NCI-H2081 (cell line): ENCODE measurements around the gene RBBP8NL.

Experiments used
- DNase-seq, 2 experiments: peaks; one replicate each; lab custom pipeline; 2025; lab: John Stamatoyannopoulos, UW

The RBBP8NL gene

GRCh38 chr20:62427172-62428001 lies at the start of gene RBBP8NL:
Gene RBBP8NL, minus strand, starts transcription at chr20:62427539. Its CDS starts 7,892 bp downstream, at chr20:62419647.
- no peak for DNase-seq

GRCh38 chr20:62476056-62476838 lies 48.9 kb upstream of the RBBP8NL start:
- DNase-seq = no peak

- no peak for DNase-seq
Observed at GRCh38 chr20:62475772-62476055, 48.4 kb upstream of the RBBP8NL start, which contains the start of gene GATA5. Gene GATA5, minus strand, starts transcription at chr20:62475995. Its CDS starts 474 bp downstream, at chr20:62475521.

- DNase-seq = no peak
Observed at GRCh38 chr20:62475027-62475771, 47.9 kb upstream of the RBBP8NL start.

- DNase-seq = no peak
Observed at GRCh38 chr20:62474604-62475026, 47.3 kb upstream of the RBBP8NL start.

GRCh38 chr20:62473717-62474603 lies 46.6 kb upstream of the RBBP8NL start:
- no peak for DNase-seq

GRCh38 chr20:62472941-62473585 lies 45.7 kb upstream of the RBBP8NL start:
- no peak for DNase-seq

GRCh38 chr20:62472138-62472940 lies 45.0 kb upstream of the RBBP8NL start:
- DNase-seq = no peak

- no peak for DNase-seq
Observed at GRCh38 chr20:62470459-62470858, 43.1 kb upstream of the RBBP8NL start.

- DNase-seq = no peak
Observed at GRCh38 chr20:62470001-62470400, 42.7 kb upstream of the RBBP8NL start.

GRCh38 chr20:62469352-62469751 lies 42.0 kb upstream of the RBBP8NL start:
- no peak for DNase-seq

GRCh38 chr20:62466806-62467537 lies 39.6 kb upstream of the RBBP8NL start:
- no peak for DNase-seq

GRCh38 chr20:62466072-62466760 lies 38.9 kb upstream of the RBBP8NL start:
- DNase-seq = no peak

- no peak for DNase-seq
Observed at GRCh38 chr20:62464990-62465389, 37.7 kb upstream of the RBBP8NL start.

- DNase-seq = no peak
Observed at GRCh38 chr20:62464425-62464770, 37.1 kb upstream of the RBBP8NL start.

GRCh38 chr20:62463651-62464424 lies 36.5 kb upstream of the RBBP8NL start:
- DNase-seq = no peak

GRCh38 chr20:62462976-62463592 lies 35.7 kb upstream of the RBBP8NL start:
- DNase-seq = no peak

- DNase-seq = no peak
Observed at GRCh38 chr20:62461834-62462233, 34.5 kb upstream of the RBBP8NL start.
